NCI-H82 (cell line): ENCODE data around the gene KIF5C.
A peak's percentile ranks its signal among the peaks of the same experiment; 100 is the strongest.

Source experiments
- DNase-seq: peaks from one replicate; lab custom pipeline; 2025; lab: John Stamatoyannopoulos, UW

Gene KIF5C

GRCh38 chr2:149015926-149016563 lies 141.0 kb downstream of the KIF5C start:
- no peak for DNase-seq

DNA sequence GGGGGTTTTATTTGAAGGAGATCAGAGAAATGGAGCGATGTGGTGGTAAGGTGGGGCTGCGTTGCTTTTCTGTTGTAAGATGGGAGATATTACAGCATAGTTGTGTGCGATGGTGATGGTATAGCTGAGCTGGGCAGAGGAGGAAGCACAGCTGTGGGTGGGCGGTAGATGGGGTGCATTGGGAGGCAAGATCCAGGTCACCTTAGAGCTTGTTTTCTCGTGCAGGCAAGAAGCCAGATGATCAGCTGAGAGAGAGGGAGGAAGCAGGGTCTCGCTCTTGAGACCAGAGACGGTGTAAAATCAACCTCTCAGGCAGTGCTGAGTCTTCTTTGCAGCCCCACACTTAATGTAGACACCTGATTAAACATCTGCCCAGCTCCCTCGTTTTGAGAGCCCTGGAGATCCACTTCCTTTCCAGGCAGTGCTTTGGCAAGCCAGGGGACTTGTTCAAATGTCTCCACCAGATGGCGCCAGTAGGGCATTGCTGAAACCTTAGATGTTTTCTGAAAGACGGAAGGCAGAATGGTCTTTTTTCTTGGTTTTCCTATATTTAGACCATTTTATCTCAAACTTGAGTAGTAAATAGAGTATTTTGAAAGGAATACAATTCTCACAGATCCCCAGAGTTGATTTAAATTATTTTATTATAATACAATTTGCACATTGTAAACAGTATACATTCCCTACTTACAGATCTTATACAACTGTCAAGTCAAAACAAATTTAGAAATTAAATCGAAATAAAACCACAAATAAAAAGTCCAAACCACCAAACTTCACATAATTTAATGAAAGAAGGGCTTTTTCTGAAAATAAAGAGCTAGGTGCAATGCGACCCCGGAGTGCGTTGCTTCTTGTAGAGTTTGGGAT lies 142.3 kb downstream of the KIF5C start:
- DNase-seq: peak; percentile 82

DNA sequence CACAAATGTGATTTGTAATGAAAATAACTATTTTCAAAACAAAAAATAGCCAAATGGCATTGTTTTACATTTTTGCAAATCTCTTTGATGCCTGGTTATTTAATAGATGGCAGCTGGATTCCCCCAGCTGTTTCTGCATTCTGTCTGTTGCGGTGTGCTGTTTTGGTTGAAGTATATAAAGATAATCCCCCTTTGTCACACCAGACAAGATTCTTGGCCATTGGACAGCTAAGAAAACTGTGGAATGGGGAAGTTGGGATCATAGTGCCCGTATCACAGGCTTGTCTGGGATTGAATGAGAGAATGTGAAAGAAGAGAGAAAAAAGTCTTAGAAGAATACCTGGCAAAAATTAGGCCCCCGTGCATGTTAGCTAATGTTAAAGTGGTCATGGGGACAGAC lies 144.0 kb downstream of the KIF5C start:
- no peak for DNase-seq

DNA sequence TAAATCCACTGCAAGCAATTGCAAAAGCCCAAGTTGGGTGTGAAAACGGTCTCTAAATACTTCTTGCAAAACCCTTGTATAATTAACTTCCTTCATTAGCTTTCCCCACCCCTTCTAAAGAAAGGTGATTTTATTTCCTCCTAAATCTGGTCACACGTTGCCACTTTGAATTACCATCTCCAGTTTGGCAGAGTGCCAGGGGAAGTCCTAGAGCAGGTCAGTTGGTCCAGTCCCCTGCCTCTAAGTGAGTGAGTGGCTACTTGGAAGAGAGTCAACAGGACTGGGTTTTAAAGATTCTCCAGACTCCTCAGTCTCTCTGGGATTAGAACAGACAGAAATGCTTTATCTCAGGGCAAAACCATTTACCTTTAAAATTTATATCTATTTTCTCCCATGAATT lies 144.7 kb downstream of the KIF5C start:
- DNase-seq: no peak

GRCh38 chr2:149020432-149020851 lies 145.4 kb downstream of the KIF5C start:
- no peak for DNase-seq

DNA sequence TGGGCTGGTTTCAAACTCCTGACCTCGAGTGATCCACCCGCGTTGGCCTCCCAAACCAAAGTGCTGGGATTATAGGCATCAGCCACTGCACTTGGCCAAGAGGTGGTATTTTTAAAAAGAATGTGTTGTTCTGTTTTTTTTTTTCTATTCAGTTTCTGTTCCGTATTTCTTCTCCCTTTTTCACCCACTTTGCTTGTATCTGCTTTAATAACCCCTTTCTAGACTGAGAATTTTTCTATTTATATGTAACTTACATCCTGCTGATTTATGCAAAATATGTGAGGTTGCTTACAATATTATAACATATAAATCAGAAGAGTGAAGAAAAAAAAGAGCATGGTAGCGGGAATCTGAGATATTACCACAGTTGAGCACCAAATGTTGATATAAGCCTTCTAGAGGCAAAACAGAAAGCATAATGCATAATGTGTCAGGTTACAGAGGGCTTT lies 146.3 kb downstream of the KIF5C start:
- no peak for DNase-seq

DNA sequence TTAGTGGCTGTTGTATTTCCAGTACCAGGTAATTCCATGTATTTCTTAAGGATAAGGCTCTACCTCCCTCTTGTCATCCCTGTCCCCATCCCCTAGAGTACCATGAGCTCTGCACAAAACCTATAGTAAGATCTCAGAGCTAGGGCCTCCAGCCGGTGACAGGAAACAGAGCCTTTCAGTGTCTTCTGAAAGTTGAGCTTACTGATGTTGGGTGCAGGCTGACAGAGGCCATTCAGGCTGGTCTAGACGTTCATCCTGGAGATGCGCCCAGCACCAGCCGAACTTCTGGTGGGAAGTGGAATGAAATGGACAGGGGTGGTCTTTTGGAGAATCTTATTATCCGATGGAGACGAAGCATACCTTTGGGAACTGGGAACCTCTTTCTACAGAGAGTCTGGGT lies 146.7 kb downstream of the KIF5C start:
- DNase-seq: no peak

- no peak for DNase-seq
These were observed 148.1 kb downstream of the KIF5C start for GRCh38 chr2:149023091-149023490.

DNA sequence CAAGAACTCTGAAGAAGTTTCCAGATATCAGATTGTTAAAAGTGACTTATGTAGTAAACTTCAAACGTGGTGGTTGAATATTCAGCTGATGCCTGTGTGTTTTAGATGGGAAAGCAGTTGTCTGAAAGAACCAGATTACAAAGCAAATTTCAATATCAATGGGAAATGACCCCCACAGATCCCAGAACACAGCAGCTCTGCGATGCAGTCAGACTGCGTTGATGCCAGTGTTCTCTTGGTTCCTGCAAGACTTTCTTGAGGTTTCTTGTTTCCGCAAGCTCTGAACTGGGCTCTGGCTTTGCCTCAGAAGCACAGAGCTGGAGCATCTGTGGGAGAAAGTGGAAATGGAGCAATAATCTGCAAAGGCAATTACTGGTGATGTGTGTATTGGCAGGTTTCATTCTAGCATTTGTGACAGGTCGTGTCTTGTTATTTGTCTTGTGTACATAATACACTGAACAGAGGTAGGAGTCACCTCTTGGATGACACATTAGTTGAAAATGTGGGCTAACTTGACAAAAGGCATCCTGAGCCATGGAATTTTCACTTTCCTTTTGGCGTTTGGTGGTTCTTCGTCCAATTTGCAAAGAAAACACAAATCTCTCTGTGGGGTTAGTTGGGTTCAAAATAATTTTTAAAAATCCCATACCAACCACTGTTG lies 152.7 kb downstream of the KIF5C start:
- no peak for DNase-seq

DNA sequence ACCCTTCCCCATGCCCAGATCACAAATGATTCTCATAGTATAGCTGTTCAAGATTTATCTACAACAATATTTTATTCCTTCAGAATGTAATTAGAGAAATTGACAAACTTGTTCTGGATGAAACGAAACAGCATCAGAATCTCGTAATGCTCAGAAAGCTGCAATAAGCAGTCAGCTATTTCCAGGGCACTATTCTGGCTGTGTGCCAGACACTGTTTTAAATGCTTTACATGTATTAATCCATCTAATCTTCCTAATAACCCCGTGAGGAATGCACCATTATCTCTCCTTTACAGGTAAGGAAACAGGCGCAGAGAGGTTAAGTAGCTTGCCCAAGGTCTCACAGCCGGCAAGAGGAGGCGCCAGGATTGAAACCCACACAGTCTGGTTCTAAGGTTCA lies 153.3 kb downstream of the KIF5C start:
- DNase-seq: peak; percentile 84

- DNase-seq: no peak
These were observed 153.9 kb downstream of the KIF5C start for GRCh38 chr2:149028891-149029290.

DNA sequence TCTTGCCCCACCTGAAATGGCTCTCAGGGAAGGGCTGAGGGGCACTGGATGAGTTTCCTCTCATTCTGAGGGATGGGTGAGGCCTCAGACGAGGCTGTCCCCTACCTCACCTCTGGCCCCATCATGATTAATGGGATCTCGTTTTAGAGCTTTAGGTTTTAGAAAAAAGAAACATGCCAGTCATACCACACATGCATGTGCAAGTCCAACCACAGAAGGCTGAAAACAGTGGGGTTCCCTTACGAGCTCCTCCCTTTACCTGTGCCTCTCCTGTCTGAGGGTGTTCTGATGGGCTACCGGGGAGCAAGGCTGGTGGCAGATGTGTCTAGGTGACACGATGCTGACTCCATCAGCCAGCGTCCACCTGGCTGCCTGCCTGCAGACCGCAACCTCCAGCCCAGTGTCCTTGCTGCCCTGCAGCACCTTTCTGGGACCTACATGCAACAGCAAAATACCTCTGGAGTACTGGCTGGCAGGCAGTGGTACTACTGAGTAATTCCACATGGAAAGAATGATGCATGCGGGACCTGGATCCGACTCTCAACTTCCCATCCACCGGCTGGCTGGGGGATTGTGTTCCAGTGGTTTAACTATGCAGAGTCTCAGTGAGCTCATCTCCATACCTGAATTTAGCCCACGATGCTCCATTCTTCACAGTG lies 154.4 kb downstream of the KIF5C start:
- no peak for DNase-seq

DNA sequence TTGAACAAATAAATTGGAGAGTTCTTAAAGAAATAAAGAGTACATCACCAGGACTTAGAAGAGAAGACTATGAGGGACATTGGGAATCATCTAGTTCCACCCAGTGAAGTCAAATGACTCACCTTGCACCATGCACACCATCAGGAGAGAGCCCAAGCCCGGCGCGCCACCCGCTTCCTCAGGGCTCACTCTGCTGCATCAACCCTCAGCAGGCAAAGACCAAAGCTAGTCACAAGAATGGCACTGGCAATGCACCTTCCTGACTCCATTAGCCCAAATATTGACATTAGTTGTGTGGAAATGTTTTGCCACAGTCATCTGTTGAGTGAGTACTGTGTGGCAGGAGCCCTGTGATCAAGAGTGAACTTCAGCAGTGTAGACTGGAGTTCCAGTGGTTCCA lies 156.4 kb downstream of the KIF5C start:
- DNase-seq: no peak

GRCh38 chr2:149033716-149034115 lies 158.7 kb downstream of the KIF5C start:
- DNase-seq: peak; percentile 17

DNA sequence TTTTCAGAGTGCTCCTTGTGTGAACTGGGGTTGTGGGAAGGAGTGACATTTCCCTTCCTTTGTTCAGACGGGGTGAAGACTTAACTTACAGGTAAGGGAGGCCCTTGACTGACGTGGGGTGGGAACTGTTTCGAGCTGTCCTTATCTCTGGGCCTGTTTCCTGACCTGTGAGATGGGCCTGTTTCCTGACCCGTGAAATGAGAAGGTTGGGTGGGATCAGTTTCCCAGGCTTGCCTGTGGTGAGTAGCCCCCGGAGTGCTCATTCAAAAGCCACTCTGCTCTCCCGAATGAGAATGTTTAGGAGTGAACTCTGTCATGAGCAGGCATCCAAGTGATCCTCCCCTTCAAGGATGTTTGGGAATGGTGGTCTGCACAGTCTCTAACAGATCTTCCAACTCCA lies 159.4 kb downstream of the KIF5C start:
- no peak for DNase-seq

- no peak for DNase-seq
These were observed 161.7 kb downstream of the KIF5C start for GRCh38 chr2:149036507-149037293.

- DNase-seq: peak; percentile 50
These were observed 162.8 kb downstream of the KIF5C start for GRCh38 chr2:149037851-149038250.

- DNase-seq: peak; percentile 28
These were observed 163.6 kb downstream of the KIF5C start, which contains the start of gene LYPD6B for GRCh38 chr2:149038442-149039212. Gene LYPD6B (plus strand): TSS chr2:149038699. CDS start chr2:149130949, 92,250 bp downstream.

DNA sequence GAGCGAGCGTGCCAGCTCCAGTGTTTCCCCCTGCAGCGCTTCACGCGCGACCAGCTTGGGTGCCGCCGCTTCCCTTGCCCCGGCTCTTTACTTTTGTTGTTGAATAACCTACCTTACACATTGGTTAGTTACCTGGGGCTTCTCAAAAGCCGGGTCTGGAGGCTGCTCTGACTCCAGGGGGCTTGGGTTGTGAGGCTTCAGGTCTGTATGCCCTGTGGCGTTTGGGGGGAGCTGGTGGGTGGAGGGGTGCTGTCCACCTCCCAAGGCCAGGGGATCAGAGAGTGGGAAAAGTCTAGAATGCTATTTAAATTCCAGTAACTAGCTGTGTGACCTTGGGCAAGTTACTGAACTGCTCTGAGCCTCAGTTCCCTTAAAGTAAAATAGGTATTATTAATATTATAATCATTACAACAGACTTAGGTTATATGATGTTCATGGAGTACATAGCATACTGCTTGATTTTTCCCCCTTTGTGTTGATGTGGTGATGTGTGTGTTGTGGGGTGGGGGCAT lies 164.2 kb downstream of the KIF5C start:
- DNase-seq: no peak

DNA sequence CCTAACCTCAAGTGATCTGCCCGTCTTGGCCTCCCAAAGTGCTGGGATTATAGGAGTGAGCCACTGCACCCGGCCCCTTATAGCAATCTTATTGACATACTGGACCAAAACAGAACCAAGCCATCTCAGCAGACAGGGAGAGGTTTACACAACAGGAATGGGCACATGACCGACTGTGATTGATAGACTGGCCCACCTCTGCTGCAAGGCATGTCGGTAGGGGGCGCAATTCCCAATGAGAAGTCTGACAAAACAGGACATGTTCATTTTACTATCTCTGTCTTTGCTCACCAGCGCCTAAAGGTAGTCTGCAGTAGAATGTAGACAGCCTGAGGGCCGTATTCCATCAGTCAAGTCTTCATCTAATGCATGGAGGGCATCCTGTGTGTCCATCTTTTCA lies 165.4 kb downstream of the KIF5C start:
- DNase-seq: peak; percentile 61
